ENCODE data around the gene DUSP6. TPM values are rescaled to one million over a fixed set of nuclear protein-coding genes. Genes with fewer than 3 reads are reported as not detected.

DUSP6 gene
- total and polyA plus RNA-seq, 2 of the 8 experiments (the other 6 are each of a cell fraction or from before 2014, with no cell fraction given), result 99.3 to 179 TPM

DNA sequence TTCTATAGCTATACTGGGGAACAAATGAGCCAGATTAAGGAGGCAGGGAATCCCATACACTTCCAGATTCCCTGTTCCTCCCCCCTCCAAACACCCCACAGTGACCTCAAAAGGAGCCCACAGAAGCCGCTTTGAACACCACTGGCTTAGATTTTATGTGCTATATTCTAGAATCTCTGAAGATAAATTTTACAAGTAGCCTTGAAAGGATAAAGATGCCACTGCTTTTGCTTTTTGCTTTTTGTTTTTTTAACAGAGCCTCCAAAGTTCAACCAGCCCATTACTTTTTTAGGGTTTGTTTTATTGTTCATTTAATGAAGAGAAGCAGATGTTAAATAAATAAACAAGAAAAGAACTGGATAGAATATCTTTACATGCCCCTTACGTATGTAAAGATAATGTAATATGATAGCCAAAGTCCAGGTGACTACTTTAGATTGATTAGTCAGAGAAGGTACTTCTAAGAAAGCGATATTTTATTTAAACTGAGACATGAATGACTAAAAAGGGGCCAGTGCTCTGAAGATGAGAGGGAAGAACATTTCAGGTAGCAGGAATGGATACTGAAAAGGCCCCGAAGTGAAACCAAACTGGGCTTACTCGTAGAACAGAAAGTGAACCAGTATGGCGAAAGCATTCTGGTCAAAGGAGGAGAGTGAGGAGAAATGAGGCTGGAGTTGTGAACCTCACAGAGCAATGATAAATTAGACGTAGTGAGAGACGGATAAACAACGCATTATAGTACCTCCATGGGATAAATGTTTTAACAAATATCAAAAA, 44.6 kb downstream of the DUSP6 start (continued):
- TF ChIP-seq CHD7 (IDR thresholded peaks at IDR 0.05; ENCODE audit: insufficient replicate concordance, low read length) (no peak), CEBPB (IDR thresholded peaks at IDR 0.05; ENCODE audit: low read depth, low read length) (no peak), NRF1 (IDR thresholded peaks at IDR 0.05; ENCODE audit: low read depth, low read length) (no peak), BACH1 (IDR thresholded peaks at IDR 0.05; ENCODE audit: low read length) (no peak), SRF (IDR thresholded peaks at IDR 0.05; ENCODE audit: low read depth, low read length) (no peak), SP2 (IDR thresholded peaks at IDR 0.05; ENCODE audit: low read length) (no peak), POLR2AphosphoS5 (IDR thresholded peaks at IDR 0.05; ENCODE audit: low read depth, low read length) (no peak), KDM1A (IDR thresholded peaks at IDR 0.05; ENCODE audit: borderline replicate concordance, low read length) (no peak)
- TF ChIP-seq, protein P1, sequence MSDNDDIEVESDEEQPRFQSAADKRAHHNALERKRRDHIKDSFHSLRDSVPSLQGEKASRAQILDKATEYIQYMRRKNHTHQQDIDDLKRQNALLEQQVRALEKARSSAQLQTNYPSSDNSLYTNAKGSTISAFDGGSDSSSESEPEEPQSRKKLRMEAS (IDR thresholded peaks at IDR 0.05), result no peak
- TF ChIP-seq, protein P2, sequence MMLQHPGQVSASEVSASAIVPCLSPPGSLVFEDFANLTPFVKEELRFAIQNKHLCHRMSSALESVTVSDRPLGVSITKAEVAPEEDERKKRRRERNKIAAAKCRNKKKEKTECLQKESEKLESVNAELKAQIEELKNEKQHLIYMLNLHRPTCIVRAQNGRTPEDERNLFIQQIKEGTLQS (IDR thresholded peaks at IDR 0.05; ENCODE audit: insufficient read depth, low read depth, low read length), result no peak
